Omental fat pad (tissue), 4 donors: ENCODE results near the gene ASCC2. TPM values are rescaled to one million over a fixed set of nuclear protein-coding genes. Genes with fewer than 3 reads are reported as not detected.

ENCODE experiments used
- ATAC-seq: fragments of 150-250 bp; one replicate; pipeline ENCODE4 v1.9.1; 2016; ENCODE audit warnings: mild to moderate bottlenecking, moderate library complexity; ENCODE audit not compliant: low FRiP score
- DNase-seq: peaks from one replicate; pipeline ENCODE4 v3.0.0-alpha.2; 2019; ENCODE audit warnings: low spot score
- CTCF ChIP-seq, 3 donors: fragments of 450-650 bp; IDR thresholded peaks; one replicate each; pipeline ENCODE4 v1.5.1; 2016 to 2017; ENCODE audit warnings: antibody characterized with exemption in 3 of 3, mild to moderate bottlenecking in 3 of 3, moderate library complexity in 2 of 3
- total RNA-seq, 4 donors: library from RNA; depleted of rRNA; stranded (reverse); fragments of >200 nt; gene quantifications; one replicate each; pipeline ENCODE4 v1.1.0, GENCODE V29; 2016

The ASCC2 gene
- total RNA-seq, 4 donors from 2014 or later: 35.4 to 65.2 (median 51.8) TPM

GRCh38 chr22:29813563-29813962 is 24.5 kb downstream of the ASCC2 start:
- ATAC-seq (no peak), DNase-seq (no peak)
- TF ChIP-seq CTCF (IDR thresholded peaks at IDR 0.05): no peak

- no peak for DNase-seq
- no peak for ATAC-seq
- TF ChIP-seq CTCF (IDR thresholded peaks at IDR 0.05): no peak
These were observed 24.9 kb downstream of the ASCC2 start for GRCh38 chr22:29813126-29813525.

GRCh38 chr22:29811377-29811776 is 26.7 kb downstream of the ASCC2 start:
- ATAC-seq: no peak
- TF ChIP-seq CTCF (IDR thresholded peaks at IDR 0.05): no peak
- DNase-seq: no peak

- DNase-seq: no peak
- no peak for ATAC-seq
- no peak for TF ChIP-seq CTCF (IDR thresholded peaks at IDR 0.05)
These were observed 27.9 kb downstream of the ASCC2 start for GRCh38 chr22:29810216-29810615.

GRCh38 chr22:29806196-29806595 is 31.9 kb downstream of the ASCC2 start:
- ATAC-seq (no peak), DNase-seq (no peak)
- no peak for TF ChIP-seq CTCF (IDR thresholded peaks at IDR 0.05)

GRCh38 chr22:29804985-29805384 is 33.1 kb downstream of the ASCC2 start:
- DNase-seq (no peak), ATAC-seq (no peak)
- TF ChIP-seq CTCF (IDR thresholded peaks at IDR 0.05): no peak

GRCh38 chr22:29803190-29803589 is 34.9 kb downstream of the ASCC2 start:
- no peak for DNase-seq
- ATAC-seq: no peak
- TF ChIP-seq CTCF (IDR thresholded peaks at IDR 0.05): no peak
